Ishikawa (cell line): ENCODE measurements around the gene PCCA.

Experiments
- CEBPB ChIP-seq: IDR thresholded peaks from 2 replicates; pipeline ENCODE4 v1.6.1; 2012
- CREB1 ChIP-seq: IDR thresholded peaks from 2 replicates; pipeline ENCODE4 v1.6.1; 2012; ENCODE audit warnings: low read depth
- EGR1 ChIP-seq: IDR thresholded peaks from 2 replicates; pipeline ENCODE4 v1.6.1; 2012
- EP300 ChIP-seq: IDR thresholded peaks from 2 replicates; pipeline ENCODE4 v1.6.1; 2012; ENCODE audit warnings: borderline replicate concordance
- FOXM1 ChIP-seq: IDR thresholded peaks from 2 replicates; pipeline ENCODE4 v1.6.1; 2012; ENCODE audit warnings: low read depth, borderline replicate concordance
- NFIC ChIP-seq: IDR thresholded peaks from 2 replicates; pipeline ENCODE4 v1.6.1; 2012
- RAD21 ChIP-seq: IDR thresholded peaks from 2 replicates; pipeline ENCODE4 v1.6.1; 2012; ENCODE audit warnings: low read depth
- TAF1 ChIP-seq: IDR thresholded peaks from 2 replicates; pipeline ENCODE4 v1.6.1; 2012; ENCODE audit warnings: low read depth, mild to moderate bottlenecking
- TCF12 ChIP-seq: IDR thresholded peaks from 2 replicates; pipeline ENCODE4 v1.6.1; 2012; ENCODE audit warnings: low read depth
- TEAD4 ChIP-seq: IDR thresholded peaks from 2 replicates; pipeline ENCODE4 v1.6.1; 2012
- YY1 ChIP-seq: IDR thresholded peaks from 2 replicates; pipeline ENCODE4 v1.6.1; 2012; ENCODE audit warnings: low read depth
- ZBTB7A ChIP-seq: IDR thresholded peaks from 2 replicates; pipeline ENCODE4 v1.6.1; 2012; ENCODE audit warnings: low read depth
- TF ChIP-seq, protein P1 (sequence below): IDR thresholded peaks from 2 replicates; pipeline ENCODE4 v1.6.1; 2012
- TF ChIP-seq, protein P2 (sequence below): IDR thresholded peaks from 2 replicates; pipeline ENCODE4 v1.6.1; 2012
- TF ChIP-seq, protein P3 (sequence below): IDR thresholded peaks from 2 replicates; pipeline ENCODE4 v1.6.1; 2012; ENCODE audit warnings: low read depth, mild to moderate bottlenecking

The PCCA gene

DNA sequence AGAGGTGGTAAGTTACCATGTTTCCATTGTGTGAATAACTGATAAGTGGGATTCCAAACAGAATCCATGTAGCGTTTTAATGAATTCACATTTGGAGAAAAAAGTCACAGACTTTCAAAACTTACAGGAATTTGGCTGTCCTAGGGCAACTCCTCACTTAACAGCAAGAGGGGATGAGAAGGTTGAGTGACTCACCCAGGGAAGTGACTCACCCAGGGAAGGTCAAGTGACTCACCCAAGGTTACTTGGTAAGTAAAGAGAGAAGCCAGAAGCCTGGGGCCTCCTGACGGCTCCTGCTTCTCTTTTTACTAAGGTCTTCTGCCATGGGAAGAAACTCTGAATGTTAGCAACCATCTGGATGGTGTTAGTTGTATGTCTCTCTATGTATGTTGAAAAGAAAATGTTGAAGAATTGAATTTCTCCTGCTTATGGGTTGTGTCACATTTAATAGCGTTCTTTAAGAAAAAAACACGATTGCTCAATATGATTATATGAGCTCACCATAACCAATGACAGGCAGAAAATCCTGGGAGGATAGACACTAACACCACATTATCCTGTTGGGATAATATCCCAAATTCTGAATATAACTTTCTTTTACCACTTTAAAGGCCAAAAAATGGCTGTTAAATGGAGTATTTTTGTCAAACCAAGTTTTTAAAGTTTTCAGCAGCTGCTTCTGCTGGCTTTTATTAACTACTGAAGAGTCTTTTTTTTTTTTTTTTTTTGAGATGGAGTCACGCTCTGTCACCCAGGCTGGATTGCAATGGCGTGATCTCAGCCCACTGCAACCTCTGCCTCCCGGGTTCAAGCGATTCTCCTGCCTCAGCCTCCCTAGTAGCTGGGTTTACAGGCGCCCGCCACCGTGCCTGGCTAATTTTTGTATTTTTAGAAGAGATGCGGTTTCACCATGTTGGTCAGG, 304.1 kb downstream of the PCCA start:
- no peak for TF ChIP-seq YY1
- peak; percentile 66; the same call in 1 of the 2 replicates for TF ChIP-seq TEAD4
- peak; percentile 92 for TF ChIP-seq EP300
- peak; percentile 79 for TF ChIP-seq FOXM1
- TF ChIP-seq EGR1, result no peak
- TF ChIP-seq TAF1, result no peak
- TF ChIP-seq, protein P1, sequence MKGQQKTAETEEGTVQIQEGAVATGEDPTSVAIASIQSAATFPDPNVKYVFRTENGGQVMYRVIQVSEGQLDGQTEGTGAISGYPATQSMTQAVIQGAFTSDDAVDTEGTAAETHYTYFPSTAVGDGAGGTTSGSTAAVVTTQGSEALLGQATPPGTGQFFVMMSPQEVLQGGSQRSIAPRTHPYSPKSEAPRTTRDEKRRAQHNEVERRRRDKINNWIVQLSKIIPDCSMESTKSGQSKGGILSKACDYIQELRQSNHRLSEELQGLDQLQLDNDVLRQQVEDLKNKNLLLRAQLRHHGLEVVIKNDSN, result no peak; the same call in 1 of the 2 replicates
- peak; percentile 15; the same call in 1 of the 2 replicates for TF ChIP-seq RAD21
- peak; percentile 81 for TF ChIP-seq CEBPB
- peak; percentile 61 for TF ChIP-seq NFIC
- TF ChIP-seq CREB1, result no peak
- TF ChIP-seq TCF12, result peak; percentile 89

DNA sequence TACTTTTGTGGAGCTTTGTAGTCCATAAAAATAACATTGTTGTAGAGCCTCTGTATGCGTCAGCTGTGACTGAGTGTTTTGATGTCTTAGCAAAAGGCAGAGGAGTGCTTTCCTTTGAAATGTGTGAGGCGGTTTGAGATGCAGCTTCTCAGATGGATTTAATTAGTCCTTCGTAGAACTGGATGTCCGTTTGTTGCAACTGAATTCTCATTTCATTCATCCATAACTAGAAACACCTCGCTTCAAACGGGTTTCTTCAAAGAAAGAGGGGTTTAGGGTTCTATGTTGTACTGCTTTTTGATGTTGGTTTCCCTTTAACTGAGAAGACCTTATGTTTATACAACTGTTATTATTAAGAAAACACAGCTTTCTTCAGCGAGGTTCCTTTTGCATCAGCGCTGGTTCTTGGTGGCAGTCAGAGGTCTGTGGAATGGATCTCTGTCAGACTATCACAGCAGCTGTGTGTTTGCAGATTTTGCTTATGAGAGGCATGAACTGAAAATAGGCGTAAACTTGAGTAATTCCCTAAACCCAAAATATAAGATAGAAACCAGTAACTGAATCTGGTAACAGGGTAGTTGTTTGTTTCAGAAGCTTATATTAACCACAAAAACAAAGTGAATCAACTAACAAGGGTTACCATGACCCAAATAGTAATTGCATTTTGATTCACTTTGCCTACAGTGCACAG, 305.3 kb downstream of the PCCA start:
- TF ChIP-seq CEBPB (no peak), NFIC (no peak)

DNA sequence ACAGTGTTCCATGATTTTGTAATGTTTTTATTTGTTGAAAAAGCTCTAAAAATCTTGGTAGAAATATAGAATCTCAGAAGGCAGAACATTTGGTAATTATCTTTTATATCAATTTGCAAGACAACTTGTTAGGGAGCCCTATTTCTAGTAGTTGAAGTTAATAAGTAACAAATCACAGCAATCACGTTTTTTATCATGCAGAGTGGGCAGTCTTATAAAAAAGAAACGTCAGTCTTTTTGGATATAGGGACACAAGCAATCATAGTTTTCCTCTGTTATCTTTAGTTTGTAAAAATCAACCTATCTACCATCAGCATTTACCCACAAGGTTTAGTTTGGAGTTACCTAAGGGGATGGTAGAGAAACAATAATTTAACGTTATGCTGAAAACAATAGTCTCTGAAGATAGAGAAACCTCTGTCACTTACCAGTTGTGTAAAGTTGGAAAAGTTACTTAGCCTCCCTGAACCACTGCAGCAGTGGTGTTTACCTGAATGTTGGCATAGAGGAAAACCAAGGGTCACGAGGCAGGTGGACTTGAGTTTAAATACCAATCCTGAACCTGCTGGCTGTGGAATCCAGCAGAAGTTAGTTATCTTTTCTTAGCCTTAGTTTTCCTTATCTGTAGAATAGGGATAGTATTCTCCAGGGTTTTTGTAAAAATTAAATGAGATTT, 306.9 kb downstream of the PCCA start:
- no peak for TF ChIP-seq FOXM1
- no peak for TF ChIP-seq NFIC
- no peak for TF ChIP-seq EP300
- TF ChIP-seq EGR1, result no peak
- TF ChIP-seq ZBTB7A, result no peak
- TF ChIP-seq TEAD4, result no peak
- TF ChIP-seq RAD21, result no peak
- no peak for TF ChIP-seq YY1
- TF ChIP-seq TAF1, result no peak
- TF ChIP-seq TCF12, result no peak
- no peak for TF ChIP-seq CEBPB
- TF ChIP-seq, protein P2, sequence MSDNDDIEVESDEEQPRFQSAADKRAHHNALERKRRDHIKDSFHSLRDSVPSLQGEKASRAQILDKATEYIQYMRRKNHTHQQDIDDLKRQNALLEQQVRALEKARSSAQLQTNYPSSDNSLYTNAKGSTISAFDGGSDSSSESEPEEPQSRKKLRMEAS, result no peak
- no peak for TF ChIP-seq CREB1
- TF ChIP-seq, protein P1, result no peak
- TF ChIP-seq, protein P3, sequence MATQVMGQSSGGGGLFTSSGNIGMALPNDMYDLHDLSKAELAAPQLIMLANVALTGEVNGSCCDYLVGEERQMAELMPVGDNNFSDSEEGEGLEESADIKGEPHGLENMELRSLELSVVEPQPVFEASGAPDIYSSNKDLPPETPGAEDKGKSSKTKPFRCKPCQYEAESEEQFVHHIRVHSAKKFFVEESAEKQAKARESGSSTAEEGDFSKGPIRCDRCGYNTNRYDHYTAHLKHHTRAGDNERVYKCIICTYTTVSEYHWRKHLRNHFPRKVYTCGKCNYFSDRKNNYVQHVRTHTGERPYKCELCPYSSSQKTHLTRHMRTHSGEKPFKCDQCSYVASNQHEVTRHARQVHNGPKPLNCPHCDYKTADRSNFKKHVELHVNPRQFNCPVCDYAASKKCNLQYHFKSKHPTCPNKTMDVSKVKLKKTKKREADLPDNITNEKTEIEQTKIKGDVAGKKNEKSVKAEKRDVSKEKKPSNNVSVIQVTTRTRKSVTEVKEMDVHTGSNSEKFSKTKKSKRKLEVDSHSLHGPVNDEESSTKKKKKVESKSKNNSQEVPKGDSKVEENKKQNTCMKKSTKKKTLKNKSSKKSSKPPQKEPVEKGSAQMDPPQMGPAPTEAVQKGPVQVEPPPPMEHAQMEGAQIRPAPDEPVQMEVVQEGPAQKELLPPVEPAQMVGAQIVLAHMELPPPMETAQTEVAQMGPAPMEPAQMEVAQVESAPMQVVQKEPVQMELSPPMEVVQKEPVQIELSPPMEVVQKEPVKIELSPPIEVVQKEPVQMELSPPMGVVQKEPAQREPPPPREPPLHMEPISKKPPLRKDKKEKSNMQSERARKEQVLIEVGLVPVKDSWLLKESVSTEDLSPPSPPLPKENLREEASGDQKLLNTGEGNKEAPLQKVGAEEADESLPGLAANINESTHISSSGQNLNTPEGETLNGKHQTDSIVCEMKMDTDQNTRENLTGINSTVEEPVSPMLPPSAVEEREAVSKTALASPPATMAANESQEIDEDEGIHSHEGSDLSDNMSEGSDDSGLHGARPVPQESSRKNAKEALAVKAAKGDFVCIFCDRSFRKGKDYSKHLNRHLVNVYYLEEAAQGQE, result no peak

DNA sequence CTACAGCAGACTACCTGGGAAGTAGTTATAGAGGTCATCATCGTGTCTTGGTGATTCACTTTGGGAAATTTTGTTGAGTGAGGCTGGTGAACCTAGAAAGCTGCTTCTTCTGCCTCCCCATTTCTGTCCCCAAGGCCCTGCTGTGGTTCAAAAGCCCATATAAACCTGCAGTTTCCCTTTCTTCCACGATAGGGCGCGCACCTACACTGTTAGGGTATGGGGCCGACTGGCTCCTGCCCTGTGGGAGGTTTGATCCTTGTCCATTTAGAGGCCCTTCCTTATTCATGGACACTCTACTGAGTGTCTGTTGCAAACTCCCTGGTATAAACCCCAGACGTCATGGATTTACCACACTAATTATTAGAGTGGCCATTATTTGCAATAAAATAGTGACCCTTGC, 307.9 kb downstream of the PCCA start:
- TF ChIP-seq CEBPB (no peak), EP300 (no peak), EGR1 (no peak), RAD21 (no peak), FOXM1 (no peak), ZBTB7A (no peak), TEAD4 (no peak), CREB1 (no peak), TAF1 (no peak), NFIC (no peak), YY1 (no peak)
- TF ChIP-seq, protein P3, result no peak
- TF ChIP-seq, protein P1, result no peak
- TF ChIP-seq, protein P2, result no peak
